Fibroblast of skin of right quadriceps (primary cell): Measurements from ENCODE around the gene NAGPA.
A peak's percentile ranks its signal among the peaks of the same experiment; 100 is the strongest.
"Not testable (repeated sequence)": the region's sequence is repeated elsewhere in the genome, so short reads cannot be mapped to it uniquely, and the experiment has no call there.

ENCODE experiments used
- DNase-seq: peaks from one replicate; pipeline ENCODE4 v3.0.0-alpha.2; 2013

The NAGPA gene

GRCh38 chr16:5033256-5034166 is at the start of gene NAGPA:
Gene NAGPA (minus strand): TSS chr16:5033935. CDS start chr16:5033914, 21 bp downstream.
- DNase-seq, result peak; percentile 81

GRCh38 chr16:5080996-5081395 is 47.3 kb upstream of the NAGPA start:
- not testable (repeated sequence) for DNase-seq

GRCh38 chr16:5080461-5080860 is 46.7 kb upstream of the NAGPA start:
- DNase-seq, result not testable (repeated sequence)

- DNase-seq, result no peak
Measured at GRCh38 chr16:5078626-5079025, 44.9 kb upstream of the NAGPA start.

- DNase-seq, result no peak
Measured at GRCh38 chr16:5077304-5077703, 43.6 kb upstream of the NAGPA start.

- DNase-seq, result no peak
Measured at GRCh38 chr16:5075637-5076036, 41.9 kb upstream of the NAGPA start.

- DNase-seq, result not testable (repeated sequence)
Measured at GRCh38 chr16:5073771-5074170, 40.0 kb upstream of the NAGPA start.

- peak; percentile 28 for DNase-seq
Measured at GRCh38 chr16:5073279-5073629, 39.5 kb upstream of the NAGPA start.

- DNase-seq, result no peak
Measured at GRCh38 chr16:5072334-5073278, 38.9 kb upstream of the NAGPA start.

- peak; percentile 82 for DNase-seq
Measured at GRCh38 chr16:5071681-5072333, 38.1 kb upstream of the NAGPA start, which contains the start of gene ALG1. Gene ALG1 (plus strand): TSS chr16:5071843. CDS start chr16:5071850, 7 bp downstream.

GRCh38 chr16:5071341-5071680 is 37.6 kb upstream of the NAGPA start:
- no peak for DNase-seq

GRCh38 chr16:5070431-5071186 is 36.9 kb upstream of the NAGPA start:
- no peak for DNase-seq

GRCh38 chr16:5069854-5070253 is 36.1 kb upstream of the NAGPA start:
- DNase-seq, result no peak

- no peak for DNase-seq
Measured at GRCh38 chr16:5069048-5069447, 35.3 kb upstream of the NAGPA start.

GRCh38 chr16:5066511-5066910 is 32.8 kb upstream of the NAGPA start:
- no peak for DNase-seq

GRCh38 chr16:5065813-5066212 is 32.1 kb upstream of the NAGPA start, which contains the start of gene C16orf89:
Gene C16orf89 (minus strand): TSS chr16:5065956. CDS start chr16:5065908, 48 bp downstream.
- no peak for DNase-seq

- DNase-seq, result no peak
Measured at GRCh38 chr16:5065326-5065725, 31.6 kb upstream of the NAGPA start.

GRCh38 chr16:5064915-5065314 is 31.2 kb upstream of the NAGPA start:
- DNase-seq, result no peak

- DNase-seq, result no peak
Measured at GRCh38 chr16:5062790-5063765, 29.3 kb upstream of the NAGPA start.

GRCh38 chr16:5062051-5062450 is 28.3 kb upstream of the NAGPA start:
- no peak for DNase-seq

GRCh38 chr16:5060073-5060641 is 26.4 kb upstream of the NAGPA start:
- DNase-seq, result no peak
